Measurements from ENCODE around the gene PRKCG. TPM values are rescaled to one million over a fixed set of nuclear protein-coding genes. Genes with fewer than 3 reads are reported as not detected.

Gene PRKCG
- total RNA-seq, 1 experiment from 2014 or later, result not detected

- no TSS peak for BruUV-seq (replicated peaks)
- Mint-ChIP-seq H3K4me1 (ENCODE audit: insufficient read depth, unreplicated experiment) (no peaks in the 10 kb centered on the region), H3K27me3 (ENCODE audit: insufficient read depth, unreplicated experiment) (no peaks in the 10 kb centered on the region), H3K36me3 (ENCODE audit: insufficient read depth, unreplicated experiment) (peaks cover 41% of the 10 kb centered on the region), H3K4me3 (ENCODE audit: unreplicated experiment) (no peak overlapping the region), H3K9me3 (ENCODE audit: unreplicated experiment) (no peaks in the 10 kb centered on the region), H3K27ac (ENCODE audit: low read depth, unreplicated experiment) (no peak overlapping the region)
- POLR2A ChIA-PET, result interaction anchor here (0.6 to 1.5 kb wide), 2 partner anchors 10 to 358 kb away, joined by 3 to 7 read pairs; partner anchors contain the start of gene MYADM
- DNase-seq (ENCODE audit: unreplicated experiment), result no peak
- TF ChIP-seq, protein P1, sequence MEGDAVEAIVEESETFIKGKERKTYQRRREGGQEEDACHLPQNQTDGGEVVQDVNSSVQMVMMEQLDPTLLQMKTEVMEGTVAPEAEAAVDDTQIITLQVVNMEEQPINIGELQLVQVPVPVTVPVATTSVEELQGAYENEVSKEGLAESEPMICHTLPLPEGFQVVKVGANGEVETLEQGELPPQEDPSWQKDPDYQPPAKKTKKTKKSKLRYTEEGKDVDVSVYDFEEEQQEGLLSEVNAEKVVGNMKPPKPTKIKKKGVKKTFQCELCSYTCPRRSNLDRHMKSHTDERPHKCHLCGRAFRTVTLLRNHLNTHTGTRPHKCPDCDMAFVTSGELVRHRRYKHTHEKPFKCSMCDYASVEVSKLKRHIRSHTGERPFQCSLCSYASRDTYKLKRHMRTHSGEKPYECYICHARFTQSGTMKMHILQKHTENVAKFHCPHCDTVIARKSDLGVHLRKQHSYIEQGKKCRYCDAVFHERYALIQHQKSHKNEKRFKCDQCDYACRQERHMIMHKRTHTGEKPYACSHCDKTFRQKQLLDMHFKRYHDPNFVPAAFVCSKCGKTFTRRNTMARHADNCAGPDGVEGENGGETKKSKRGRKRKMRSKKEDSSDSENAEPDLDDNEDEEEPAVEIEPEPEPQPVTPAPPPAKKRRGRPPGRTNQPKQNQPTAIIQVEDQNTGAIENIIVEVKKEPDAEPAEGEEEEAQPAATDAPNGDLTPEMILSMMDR (IDR thresholded peaks at IDR 0.05; ENCODE audit: unreplicated experiment), result no peak
- CTCF ChIA-PET, result interaction anchor here (2.1 kb wide), 1 partner anchor 151 kb away, joined by 5 read pairs; no protein-coding TSS in a partner anchor
- intact Hi-C loops (cut with micrococcal nuclease), result no loop called here
Measured at GRCh38 chr19:53878776-53879139, 3.2 kb upstream of the PRKCG start.

DNA sequence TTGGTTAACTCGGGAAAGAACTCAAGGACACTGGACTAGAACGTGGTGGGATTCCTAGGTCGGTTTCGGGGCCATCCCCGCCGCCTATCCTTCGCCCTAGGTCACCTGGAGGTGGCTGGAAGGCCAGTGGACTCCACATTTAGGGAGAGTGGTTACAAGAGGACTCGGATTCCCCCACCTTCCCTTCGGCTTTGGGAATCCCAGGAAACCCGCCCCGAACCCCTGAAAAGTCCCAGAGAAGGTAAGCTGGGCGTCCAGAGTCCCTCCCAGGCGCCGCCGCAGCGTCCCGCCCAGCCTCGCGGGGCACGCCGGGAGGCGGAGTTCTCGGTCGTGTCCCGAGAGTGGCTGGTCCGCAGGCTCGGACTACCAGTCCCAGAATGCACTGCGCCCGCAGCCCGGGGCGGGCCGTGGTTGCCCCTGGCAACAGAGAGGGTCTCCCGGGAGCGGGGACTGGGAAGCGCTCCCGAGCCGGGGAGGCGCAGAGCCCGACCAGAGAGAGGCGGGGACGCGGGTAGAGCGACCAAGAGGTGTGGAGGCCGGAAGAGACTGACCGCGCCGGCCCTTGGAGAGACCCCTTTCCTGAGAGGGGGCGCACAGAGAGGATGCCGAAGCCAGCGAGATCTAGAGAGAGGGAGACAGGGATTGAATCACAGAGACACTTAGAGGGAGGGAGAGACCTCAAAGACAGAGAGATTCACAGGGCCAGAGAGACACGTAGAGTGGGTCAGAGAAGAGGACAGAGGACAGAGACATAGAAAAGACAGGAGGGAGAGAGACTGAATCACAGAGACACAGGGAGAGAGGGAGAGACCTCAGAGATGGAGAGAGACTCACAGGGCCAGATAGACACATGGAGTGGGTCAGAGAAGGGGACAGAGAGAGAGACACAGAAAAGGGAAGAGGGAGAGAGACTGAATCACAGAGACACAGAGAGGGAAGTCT lies 2.6 kb upstream of the PRKCG start:
- no TSS peak for BruUV-seq (replicated peaks)
- peak; percentile 78 for DNase-seq (ENCODE audit: unreplicated experiment)
- Mint-ChIP-seq H3K9me3 (ENCODE audit: unreplicated experiment) (no peaks in the 10 kb centered on the region), H3K36me3 (ENCODE audit: insufficient read depth, unreplicated experiment) (peaks cover 34% of the 10 kb centered on the region), H3K4me1 (ENCODE audit: insufficient read depth, unreplicated experiment) (no peaks in the 10 kb centered on the region), H3K27me3 (ENCODE audit: insufficient read depth, unreplicated experiment) (no peaks in the 10 kb centered on the region), H3K4me3 (ENCODE audit: unreplicated experiment) (no peak overlapping the region), H3K27ac (ENCODE audit: low read depth, unreplicated experiment) (no peak overlapping the region)
- ChIA-PET CTCF (interaction anchor here (0.5 to 2.1 kb wide), 3 partner anchors 133 to 403 kb away, joined by 3 to 5 read pairs (median 4); no protein-coding TSS in a partner anchor), POLR2A (interaction anchor here (0.6 to 1.5 kb wide), 2 partner anchors 11 to 359 kb away, joined by 3 to 7 read pairs; partner anchors contain the start of gene MYADM)
- intact Hi-C loops (cut with micrococcal nuclease), result loop anchor here (5.0 kb wide), 1 partner anchor 37 kb away; no protein-coding TSS in a partner anchor
- TF ChIP-seq, protein P1 (IDR thresholded peaks at IDR 0.05; ENCODE audit: unreplicated experiment), result no peak

- no peak overlapping the region for H3K4me3 Mint-ChIP-seq (ENCODE audit: unreplicated experiment)
- intact Hi-C loops (cut with micrococcal nuclease), result loop anchor here (5.0 kb wide), 1 partner anchor 39 kb away; no protein-coding TSS in a partner anchor
- no peaks in the 10 kb centered on the region for H3K27me3 Mint-ChIP-seq (ENCODE audit: insufficient read depth, unreplicated experiment)
- no peaks in the 10 kb centered on the region for H3K4me1 Mint-ChIP-seq (ENCODE audit: insufficient read depth, unreplicated experiment)
- no peak overlapping the region for H3K27ac Mint-ChIP-seq (ENCODE audit: low read depth, unreplicated experiment)
- ChIA-PET POLR2A (no interaction called here), CTCF (interaction anchor here (0.6 to 2.6 kb wide), 5 partner anchors 9 to 149 kb away, joined by 3 to 12 read pairs (median 5); no protein-coding TSS in a partner anchor)
- H3K36me3 Mint-ChIP-seq (ENCODE audit: insufficient read depth, unreplicated experiment), result peaks cover 22% of the 10 kb centered on the region
- no peak for DNase-seq (ENCODE audit: unreplicated experiment)
- TF ChIP-seq, protein P1 (IDR thresholded peaks at IDR 0.05; ENCODE audit: unreplicated experiment), result no peak
- no peaks in the 10 kb centered on the region for H3K9me3 Mint-ChIP-seq (ENCODE audit: unreplicated experiment)
- BruUV-seq (replicated peaks), result no TSS peak
Measured at GRCh38 chr19:53880711-53881481, 1.1 kb upstream of the PRKCG start.

Measured in MCF 10A (cell line).